T-cell (primary cell): ENCODE measurements around the gene CNTF. TPM values are rescaled to one million over a fixed set of nuclear protein-coding genes. Genes with fewer than 3 reads are reported as not detected.

Source experiments
- ATAC-seq, 4 experiments: fragments of 200-7000 bp in 3 of 4; fragments of 150-1000 bp in 1 of 4; cut with Tn5 transposase; replicated peaks in 1 of 4; 1 replicate in 3 of 4; 2 replicates in 1 of 4; pipeline ENCODE4 v1.10.0; 2021; ENCODE audit warnings: moderate library complexity in 3 of 4, mild to moderate bottlenecking in 2 of 4, moderate number of reproducible peaks in 1 of 4
- CTCF ChIA-PET, 2 donors: fragments of 300-600 bp; sonication (Branson Sonifier 250); formaldehyde crosslinking; loops; one replicate each; lab custom pipeline; 2022; ENCODE audit warnings: antibody characterized with exemption in 2 of 2; lab: Charles Lee
- POLR2A ChIA-PET, 2 donors: fragments of 300-600 bp; sonication (Branson Sonifier 250); formaldehyde crosslinking; loops; one replicate each; lab custom pipeline; 2022; ENCODE audit warnings: antibody characterized with exemption in 2 of 2; lab: Charles Lee
- DNase-seq, 35 experiments: peaks; one replicate each; pipeline versions ENCODE4 v3.0.0 to v3.0.0-alpha.2; 2013 to 2023
- H3K27ac ChIP-seq: one replicate; pipeline ENCODE4 v1.5.1; 2013; ENCODE audit warnings: low read length
- H3K27me3 ChIP-seq, 2 experiments: replicated peaks in 1 of 2; 1 replicate in 1 of 2; 2 replicates in 1 of 2; pipeline versions ENCODE4 v1.6.1 to v1.7.0; 2013; ENCODE audit warnings: low read length in 1 of 2, mixed read lengths in 1 of 2; ENCODE audit not compliant: control insufficient read depth in 2 of 2, insufficient read depth in 2 of 2; ENCODE audit errors: extremely low read depth in 1 of 2
- H3K36me3 ChIP-seq, 2 donors: 1 replicate in 1 of 2; 2 replicates in 1 of 2; pipeline versions ENCODE4 v1.6.1 to v1.7.0; 2013; ENCODE audit warnings: low read length in 1 of 2; ENCODE audit not compliant: control insufficient read depth in 2 of 2, insufficient read depth in 1 of 2; ENCODE audit errors: extremely low read depth in 1 of 2
- H3K4me1 ChIP-seq, 2 experiments: 1 replicate in 1 of 2; 2 replicates in 1 of 2; pipeline versions ENCODE4 v1.6.1 to v1.7.0; 2013; ENCODE audit warnings: low read length in 2 of 2, mixed read lengths in 1 of 2; ENCODE audit not compliant: insufficient read depth in 2 of 2, control insufficient read depth in 1 of 2; ENCODE audit errors: extremely low read depth in 1 of 2
- H3K4me3 ChIP-seq, 2 donors: 1 replicate in 1 of 2; 2 replicates in 1 of 2; pipeline versions ENCODE4 v1.5.1 to v1.7.0; 2013; ENCODE audit warnings: mild to moderate bottlenecking in 2 of 2, low read length in 1 of 2, moderate library complexity in 1 of 2; ENCODE audit not compliant: control insufficient read depth in 1 of 2; ENCODE audit errors: extremely low read depth in 1 of 2
- H3K9me3 ChIP-seq: 2 replicates; pipeline ENCODE4 v1.7.0; 2013
- H3K27ac Mint-ChIP-seq, 2 donors: one replicate each; pipeline ENCODE4 v1.8.0; 2020 to 2021; ENCODE audit warnings: mild to moderate bottlenecking in 2 of 2, mixed read lengths in 2 of 2
- H3K27me3 Mint-ChIP-seq, 2 donors: one replicate each; pipeline ENCODE4 v1.8.0; 2021 to 2022; ENCODE audit warnings: mixed read lengths in 2 of 2
- H3K36me3 Mint-ChIP-seq: one replicate; pipeline ENCODE4 v1.8.0; 2021; ENCODE audit warnings: mixed read lengths
- H3K4me1 Mint-ChIP-seq, 3 donors: one replicate each; pipeline ENCODE4 v1.8.0; 2020 to 2022; ENCODE audit warnings: mixed read lengths in 3 of 3, mild to moderate bottlenecking in 1 of 3
- H3K4me3 Mint-ChIP-seq, 3 donors: one replicate each; pipeline ENCODE4 v1.8.0; 2020 to 2022; ENCODE audit warnings: mild to moderate bottlenecking in 3 of 3, mixed read lengths in 3 of 3, moderate library complexity in 3 of 3
- H3K9me3 Mint-ChIP-seq, 3 donors: one replicate each; pipeline ENCODE4 v1.8.0; 2020 to 2022; ENCODE audit warnings: mixed read lengths in 3 of 3
- WGBS: methylation state at CpG from one replicate; pipeline ENCODE4 v1.1.5; 2013; ENCODE audit warnings: missing lambda C conversion rate; ENCODE audit not compliant: insufficient coverage; 5-methylcytosine and 5-hydroxymethylcytosine counted together
- total RNA-seq, 35 experiments: library from RNA in 6 of 35; stranded (reverse) in 6 of 35; fragments of 120-200 nt in 1 of 35; gene quantifications; one replicate each; pipeline versions ENCODE4 v1.2.1 to v1.2.4 and lab custom pipeline; 2013 to 2026

CNTF gene
- total RNA-seq, 5 donors from 2014 or later (not counting 1 experiment from before 2014, with no cell fraction given), result 2.4 to 4.3 (median 2.9) TPM

GRCh38 chr11:58636587-58636986 lies 14.1 kb downstream of the CNTF start:
- DNase-seq, result no peak
- POLR2A ChIA-PET, result interaction anchor here in 1 of 2 donors (0.6 kb wide), 1 partner anchor 63 kb away, joined by 3 read pairs; no protein-coding TSS in a partner anchor
- no peak overlapping the region for H3K4me3 Mint-ChIP-seq
- H3K9me3 ChIP-seq, result no peaks in the 10 kb centered on the region
- CTCF ChIA-PET, result interaction anchor here in 1 of 2 donors (1.4 kb wide), 1 partner anchor 8 kb away, joined by 5 read pairs; no protein-coding TSS in a partner anchor
- H3K27me3 ChIP-seq, result no peaks in the 10 kb centered on the region
- no peak overlapping the region for H3K4me3 ChIP-seq
- H3K36me3 ChIP-seq, result no peaks in the 10 kb centered on the region
- no peak for ATAC-seq
- no peaks in the 10 kb centered on the region for H3K9me3 Mint-ChIP-seq
- peaks cover 6 to 21% of the 10 kb centered on the region in 2 experiments for H3K4me1 ChIP-seq
- no peak overlapping the region for H3K27ac ChIP-seq
- peaks cover 20 to 23% (median 23%) of the 10 kb centered on the region in 3 donors for H3K4me1 Mint-ChIP-seq
- no peaks in the 10 kb centered on the region for H3K36me3 Mint-ChIP-seq
- H3K27ac Mint-ChIP-seq, result no peak overlapping the region
- H3K27me3 Mint-ChIP-seq, result no peaks in the 10 kb centered on the region
- WGBS, result 100% methylated on average over 2 of the region's 3 CpGs

GRCh38 chr11:58637371-58637770 lies 14.9 kb downstream of the CNTF start:
- DNase-seq, result no peak
- Mint-ChIP-seq H3K4me1 (peaks cover 20 to 28% (median 25%) of the 10 kb centered on the region in 3 donors), H3K9me3 (no peaks in the 10 kb centered on the region), H3K27ac (peak overlapping the region in 1 of 2 donors; percentile 0), H3K27me3 (no peaks in the 10 kb centered on the region), H3K36me3 (no peaks in the 10 kb centered on the region), H3K4me3 (no peak overlapping the region)
- H3K36me3 ChIP-seq, result no peaks in the 10 kb centered on the region
- H3K4me3 ChIP-seq, result no peak overlapping the region
- ChIA-PET POLR2A (interaction anchor here in 1 of 2 donors (0.6 kb wide), 1 partner anchor 64 kb away, joined by 3 read pairs; no protein-coding TSS in a partner anchor), CTCF (interaction anchor here (0.8 to 1.4 kb wide), 2 partner anchors 9 to 84 kb away, joined by 4 to 5 read pairs; no protein-coding TSS in a partner anchor)
- no peaks in the 10 kb centered on the region for H3K9me3 ChIP-seq
- H3K27ac ChIP-seq, result no peak overlapping the region
- no peak for ATAC-seq
- H3K4me1 ChIP-seq, result peaks cover 6 to 21% of the 10 kb centered on the region in 2 experiments
- no CpG with 5 or more reads among the region's 2 CpGs for WGBS
- no peaks in the 10 kb centered on the region for H3K27me3 ChIP-seq

- peaks cover 20 to 29% (median 25%) of the 10 kb centered on the region in 3 donors for H3K4me1 Mint-ChIP-seq
- no peaks in the 10 kb centered on the region for H3K9me3 Mint-ChIP-seq
- no peaks in the 10 kb centered on the region for H3K27me3 Mint-ChIP-seq
- H3K27ac Mint-ChIP-seq, result peak overlapping the region in 1 of 2 donors; percentile 93
- H3K36me3 Mint-ChIP-seq, result no peaks in the 10 kb centered on the region
- H3K4me1 ChIP-seq, result peaks cover 6 to 21% of the 10 kb centered on the region in 2 experiments
- H3K36me3 ChIP-seq, result no peaks in the 10 kb centered on the region
- 95% methylated on average over 6 of the region's 6 CpGs for WGBS
- ChIA-PET CTCF (interaction anchor here (0.6 to 1.3 kb wide), 4 partner anchors 8 to 1806 kb away, joined by 3 read pairs; no protein-coding TSS in a partner anchor), POLR2A (no interaction called here)
- no peaks in the 10 kb centered on the region for H3K27me3 ChIP-seq
- no peak overlapping the region for H3K27ac ChIP-seq
- no peaks in the 10 kb centered on the region for H3K9me3 ChIP-seq
- no peak overlapping the region for H3K4me3 ChIP-seq
- DNase-seq (no peak), ATAC-seq (no peak)
- H3K4me3 Mint-ChIP-seq, result no peak overlapping the region
Measured at GRCh38 chr11:58639103-58639502, 16.6 kb downstream of the CNTF start.

GRCh38 chr11:58639669-58640068 lies 17.2 kb downstream of the CNTF start:
- H3K27me3 Mint-ChIP-seq, result no peaks in the 10 kb centered on the region
- DNase-seq, result no peak
- Histone ChIP-seq H3K27me3 (no peaks in the 10 kb centered on the region), H3K9me3 (no peaks in the 10 kb centered on the region), H3K27ac (no peak overlapping the region), H3K4me1 (peaks cover 6 to 21% of the 10 kb centered on the region in 2 experiments), H3K4me3 (no peak overlapping the region), H3K36me3 (no peaks in the 10 kb centered on the region)
- H3K4me1 Mint-ChIP-seq, result peaks cover 20 to 29% (median 25%) of the 10 kb centered on the region in 3 donors
- peak overlapping the region; percentile 86 to 93 for H3K27ac Mint-ChIP-seq
- ATAC-seq, result no peak
- whole genome bisulfite sequencing, result 100% methylated on average over 1 of the region's 2 CpGs
- peak overlapping the region in 2 of 3 donors; percentile 6 to 48 for H3K4me3 Mint-ChIP-seq
- POLR2A ChIA-PET, result no interaction called here
- peaks cover 0 to 4% (median 0%) of the 10 kb centered on the region in 3 donors for H3K9me3 Mint-ChIP-seq
- no peaks in the 10 kb centered on the region for H3K36me3 Mint-ChIP-seq
- CTCF ChIA-PET, result interaction anchor here (0.6 to 1.0 kb wide), 4 partner anchors 8 to 33 kb away, joined by 3 to 4 read pairs (median 4); no protein-coding TSS in a partner anchor

- H3K36me3 Mint-ChIP-seq, result no peaks in the 10 kb centered on the region
- POLR2A ChIA-PET, result no interaction called here
- peak; percentile 75 to 91 (median 84) for ATAC-seq
Measured at GRCh38 chr11:58640386-58641023, 18.0 kb downstream of the CNTF start.

DNA sequence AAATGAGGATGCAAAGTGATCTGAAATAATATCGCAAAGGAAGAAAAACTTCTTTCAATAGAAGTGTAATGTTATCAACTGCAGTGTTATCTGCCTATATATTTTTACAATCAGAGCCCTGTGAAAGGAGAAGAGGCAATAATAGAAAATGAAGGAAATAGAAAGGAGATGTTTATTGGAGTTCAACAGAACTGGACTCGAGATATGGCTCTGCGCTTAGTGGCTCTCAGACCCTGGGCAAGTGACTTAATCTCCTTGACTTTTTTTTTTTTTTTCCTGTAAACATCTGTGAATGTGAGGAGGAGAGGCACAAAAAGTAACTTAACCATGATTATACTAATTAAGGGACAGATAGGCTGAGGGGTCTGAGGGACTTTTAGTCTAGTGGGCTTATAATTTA lies 18.9 kb downstream of the CNTF start:
- peaks cover 4 to 5% (median 5%) of the 10 kb centered on the region in 3 donors for H3K9me3 Mint-ChIP-seq
- ChIA-PET CTCF (no interaction called here), POLR2A (no interaction called here)
- ATAC-seq (no peak), DNase-seq (no peak)
- H3K4me1 Mint-ChIP-seq, result peaks cover 20 to 29% (median 25%) of the 10 kb centered on the region in 3 donors
- H3K4me3 Mint-ChIP-seq, result no peak overlapping the region
- Histone ChIP-seq H3K27ac (peak overlapping the region; percentile 40), H3K36me3 (no peaks in the 10 kb centered on the region), H3K4me1 (peaks cover 6 to 21% of the 10 kb centered on the region in 2 experiments), H3K9me3 (no peaks in the 10 kb centered on the region), H3K4me3 (no peak overlapping the region), H3K27me3 (no peaks in the 10 kb centered on the region)
- H3K27ac Mint-ChIP-seq, result peak overlapping the region; percentile 86 to 93
- no peaks in the 10 kb centered on the region for H3K27me3 Mint-ChIP-seq
- WGBS, result 100% methylated on average over 2 of the region's 3 CpGs
- H3K36me3 Mint-ChIP-seq, result peaks cover 2% of the 10 kb centered on the region

More at GRCh38 chr11:58640386-58641023, 18.0 kb downstream of the CNTF start:
- Histone ChIP-seq H3K4me3 (no peak overlapping the region), H3K9me3 (no peaks in the 10 kb centered on the region), H3K36me3 (no peaks in the 10 kb centered on the region), H3K27ac (peak overlapping the region; percentile 40), H3K27me3 (no peaks in the 10 kb centered on the region), H3K4me1 (peaks cover 6 to 21% of the 10 kb centered on the region in 2 experiments)
- Mint-ChIP-seq H3K4me3 (peak overlapping the region in 2 of 3 donors; percentile 6 to 48), H3K27ac (peak overlapping the region; percentile 86 to 93), H3K27me3 (no peaks in the 10 kb centered on the region), H3K9me3 (peaks cover 0 to 4% (median 0%) of the 10 kb centered on the region in 3 donors), H3K4me1 (peaks cover 20 to 29% (median 25%) of the 10 kb centered on the region in 3 donors)
- WGBS, result no CpG with 5 or more reads among the region's 1 CpG
- CTCF ChIA-PET, result interaction anchor here (0.6 to 1.0 kb wide), 4 partner anchors 7 to 32 kb away, joined by 3 to 4 read pairs (median 4); no protein-coding TSS in a partner anchor
- peak in 1 of 35 experiments; percentile 47 for DNase-seq
